ENCODE data around the gene ENAH. TPM values are rescaled to one million over a fixed set of nuclear protein-coding genes. Genes with fewer than 3 reads are reported as not detected.

The ENAH gene
- total RNA-seq, 6 experiments from 2014 or later: 9.0 to 33.2 (median 20.8) TPM

DNA sequence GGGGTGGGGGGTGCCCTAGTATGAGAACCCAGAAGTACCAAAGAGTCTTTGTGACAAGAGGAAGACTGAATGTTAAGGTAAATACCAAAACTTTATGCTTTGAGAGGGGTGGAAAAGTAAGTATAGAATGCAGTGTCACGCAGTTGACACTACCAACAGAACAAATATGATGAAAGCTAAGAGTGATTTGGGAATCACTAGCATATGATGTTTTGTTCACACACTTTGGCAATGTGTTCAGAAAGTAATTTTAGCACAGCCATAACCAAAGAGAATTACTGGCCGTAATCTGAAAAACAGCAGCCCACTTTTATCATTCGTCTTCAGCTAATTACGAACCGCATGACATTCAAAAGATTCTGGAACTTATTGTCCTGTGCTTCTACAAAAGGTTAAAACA lies 59.5 kb downstream of the ENAH start:
- intact Hi-C loops (cut with DNase I): no loop called here
- WGBS (ENCODE audit: insufficient coverage, low coverage, low lambda C conversion rate, missing lambda C conversion rate): 99% methylated on average over 5 of the region's 5 CpGs
- H3K27me3 ChIP-seq: no peaks in the 10 kb centered on the region
- H3K27ac ChIP-seq: no peak overlapping the region
- H3K4me1 ChIP-seq: peaks cover 0 to 5% (median 0%) of the 10 kb centered on the region in 4 donors
- ATAC-seq (no peak), DNase-seq (no peak)
- H3K36me3 ChIP-seq: no peaks in the 10 kb centered on the region
- H3K4me3 ChIP-seq: no peak overlapping the region
- TF ChIP-seq POLR2A (IDR thresholded peaks at IDR 0.05): no peak
- TF ChIP-seq, protein P1, sequence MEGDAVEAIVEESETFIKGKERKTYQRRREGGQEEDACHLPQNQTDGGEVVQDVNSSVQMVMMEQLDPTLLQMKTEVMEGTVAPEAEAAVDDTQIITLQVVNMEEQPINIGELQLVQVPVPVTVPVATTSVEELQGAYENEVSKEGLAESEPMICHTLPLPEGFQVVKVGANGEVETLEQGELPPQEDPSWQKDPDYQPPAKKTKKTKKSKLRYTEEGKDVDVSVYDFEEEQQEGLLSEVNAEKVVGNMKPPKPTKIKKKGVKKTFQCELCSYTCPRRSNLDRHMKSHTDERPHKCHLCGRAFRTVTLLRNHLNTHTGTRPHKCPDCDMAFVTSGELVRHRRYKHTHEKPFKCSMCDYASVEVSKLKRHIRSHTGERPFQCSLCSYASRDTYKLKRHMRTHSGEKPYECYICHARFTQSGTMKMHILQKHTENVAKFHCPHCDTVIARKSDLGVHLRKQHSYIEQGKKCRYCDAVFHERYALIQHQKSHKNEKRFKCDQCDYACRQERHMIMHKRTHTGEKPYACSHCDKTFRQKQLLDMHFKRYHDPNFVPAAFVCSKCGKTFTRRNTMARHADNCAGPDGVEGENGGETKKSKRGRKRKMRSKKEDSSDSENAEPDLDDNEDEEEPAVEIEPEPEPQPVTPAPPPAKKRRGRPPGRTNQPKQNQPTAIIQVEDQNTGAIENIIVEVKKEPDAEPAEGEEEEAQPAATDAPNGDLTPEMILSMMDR (IDR thresholded peaks at IDR 0.05): no peak
- no peaks in the 10 kb centered on the region for H3K9me3 ChIP-seq

DNA sequence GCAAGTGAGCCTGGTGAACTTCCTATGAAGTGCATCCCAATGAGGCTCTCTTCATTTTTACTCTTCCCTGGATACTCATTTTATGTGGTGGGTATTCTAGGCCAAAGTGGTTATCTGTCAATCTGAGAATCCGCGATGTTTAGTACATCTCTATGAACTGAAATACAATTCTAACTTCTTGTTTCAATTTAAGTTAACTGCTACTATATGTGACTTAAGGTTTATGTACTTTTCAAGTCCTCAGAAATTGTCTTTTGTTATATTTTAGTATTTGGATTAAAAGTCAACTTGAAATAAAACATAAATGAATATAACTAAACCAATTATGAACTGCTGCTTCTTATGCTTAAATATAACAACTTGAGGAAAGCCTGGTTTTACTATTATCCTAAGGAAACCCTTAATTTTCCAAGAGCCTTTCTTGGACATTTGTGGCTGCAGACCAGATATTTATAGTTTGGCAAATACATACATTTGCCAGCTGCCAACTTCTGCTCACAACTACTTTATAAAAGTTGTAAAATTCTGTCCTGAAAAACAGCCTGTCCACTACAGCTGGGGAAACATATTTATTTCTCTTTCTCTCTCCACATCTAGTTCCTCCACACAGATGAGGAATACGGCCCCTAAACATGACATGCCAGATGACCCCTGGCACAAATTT lies 60.4 kb downstream of the ENAH start:
- no peak for TF ChIP-seq POLR2A (IDR thresholded peaks at IDR 0.05)
- TF ChIP-seq, protein P1 (IDR thresholded peaks at IDR 0.05): no peak
- 66% methylated on average over 3 of the region's 3 CpGs for WGBS (ENCODE audit: insufficient coverage, low coverage, low lambda C conversion rate, missing lambda C conversion rate)

DNA sequence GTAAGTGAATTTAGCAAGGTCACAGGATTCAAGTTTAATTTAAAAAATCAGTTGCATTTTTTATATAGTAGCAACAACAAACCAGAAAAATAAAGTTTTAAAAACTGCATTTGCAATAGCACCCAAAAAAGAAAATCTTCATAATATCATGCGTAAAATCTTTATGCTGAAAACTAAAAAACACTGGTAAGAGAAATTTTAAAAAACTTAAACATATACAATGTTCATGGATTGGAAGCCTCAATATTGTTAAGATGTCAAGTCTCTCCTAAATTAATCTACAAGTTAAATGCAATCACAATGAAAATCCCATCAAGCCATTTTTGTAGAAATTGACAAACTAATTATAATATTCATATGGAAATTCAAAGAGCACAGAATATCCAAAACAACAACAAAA lies 65.6 kb downstream of the ENAH start:
- Histone ChIP-seq H3K4me1 (peaks cover 0 to 5% (median 0%) of the 10 kb centered on the region in 4 donors), H3K27ac (no peak overlapping the region), H3K36me3 (no peaks in the 10 kb centered on the region), H3K27me3 (no peaks in the 10 kb centered on the region), H3K4me3 (no peak overlapping the region), H3K9me3 (no peaks in the 10 kb centered on the region)
- WGBS (ENCODE audit: insufficient coverage, low coverage, low lambda C conversion rate, missing lambda C conversion rate): 95% methylated on average over 1 of the region's 1 CpG
- TF ChIP-seq POLR2A (IDR thresholded peaks at IDR 0.05): no peak
- TF ChIP-seq, protein P1 (IDR thresholded peaks at IDR 0.05): no peak
- intact Hi-C loops (cut with DNase I): no loop called here
- ATAC-seq: no peak
- no peak for DNase-seq

More for the DNA sequence above, 60.4 kb downstream of the ENAH start:
- Histone ChIP-seq H3K9me3 (no peaks in the 10 kb centered on the region), H3K4me3 (no peak overlapping the region), H3K27ac (no peak overlapping the region), H3K27me3 (no peaks in the 10 kb centered on the region), H3K36me3 (no peaks in the 10 kb centered on the region), H3K4me1 (peaks cover 0 to 5% (median 0%) of the 10 kb centered on the region in 4 donors)
- no peak for ATAC-seq
- intact Hi-C loops (cut with DNase I): no loop called here
- no peak for DNase-seq

DNA sequence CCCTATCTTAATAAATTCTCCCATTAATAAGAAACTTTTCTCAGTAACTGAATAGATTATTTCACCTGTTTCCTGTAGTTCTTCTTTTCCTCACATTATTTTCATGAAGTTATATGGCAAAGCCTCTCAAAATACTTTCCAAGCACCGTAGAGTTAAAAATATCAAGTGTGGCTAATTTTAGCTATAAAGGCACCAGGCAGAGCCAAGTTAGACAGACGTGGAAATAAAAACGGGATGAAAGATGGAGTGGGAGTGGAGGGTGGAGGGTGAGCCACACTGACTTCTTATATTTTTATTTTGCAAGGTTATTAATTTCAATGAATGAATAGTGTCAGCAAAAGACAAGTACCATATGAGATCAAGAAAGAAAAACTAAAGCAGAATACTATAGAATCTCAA lies 71.7 kb downstream of the ENAH start:
- no peak overlapping the region for H3K27ac ChIP-seq
- H3K27me3 ChIP-seq: no peaks in the 10 kb centered on the region
- WGBS (ENCODE audit: insufficient coverage, low coverage, low lambda C conversion rate, missing lambda C conversion rate): 39% methylated on average over 3 of the region's 3 CpGs
- ATAC-seq (no peak), DNase-seq (no peak)
- no peak for TF ChIP-seq POLR2A (IDR thresholded peaks at IDR 0.05)
- TF ChIP-seq, protein P1 (IDR thresholded peaks at IDR 0.05): no peak
- no peaks in the 10 kb centered on the region for H3K9me3 ChIP-seq
- intact Hi-C loops (cut with DNase I): no loop called here
- H3K4me1 ChIP-seq: no peaks in the 10 kb centered on the region
- no peaks in the 10 kb centered on the region for H3K36me3 ChIP-seq
- no peak overlapping the region for H3K4me3 ChIP-seq
